OCI-LY7 (cell line): ENCODE data around the gene TAAR8. TPM values are rescaled to one million over a fixed set of nuclear protein-coding genes. Genes with fewer than 3 reads are reported as not detected.

Source experiments
- BruUV-seq: library from RNA; stranded (reverse); fragments of 400-500 nt; replicated peaks from 2 replicates; lab custom pipeline; 2021; lab: Mats Ljungman, UMichigan
- CTCF ChIA-PET: fragments of 300-600 bp; sonication (Branson Sonifier 250); formaldehyde crosslinking; loops from one replicate; lab custom pipeline; 2022; ENCODE audit warnings: antibody characterized with exemption; ENCODE audit not compliant: unreplicated experiment; lab: Charles Lee
- POLR2A ChIA-PET: fragments of 300-600 bp; sonication (Branson Sonifier 250); formaldehyde crosslinking; loops from one replicate; lab custom pipeline; 2022; ENCODE audit warnings: antibody characterized with exemption; lab: Charles Lee
- DNase-seq: peaks from one replicate; pipeline ENCODE4 v3.0.0-alpha.2; 2015; ENCODE audit warnings: low spot score
- H2AFZ ChIP-seq: fragments of 200-600 bp; sonication (generic), shearing (Covaris generic); 2 replicates; pipeline ENCODE4 v1.6.1; 2014; ENCODE audit warnings: mild to moderate bottlenecking, antibody characterized with exemption, low read length, moderate library complexity
- H3K27ac ChIP-seq: fragments of 200-600 bp; sonication (generic); 2 replicates; pipeline ENCODE4 v1.5.1; 2014; ENCODE audit warnings: mixed run types, low read depth, mild to moderate bottlenecking, moderate library complexity, low read length, inconsistent platforms; ENCODE audit not compliant: poor library complexity, severe bottlenecking
- H3K36me3 ChIP-seq: fragments of 200-600 bp; sonication (generic); 2 replicates; pipeline ENCODE4 v1.6.1; 2014; ENCODE audit warnings: mild to moderate bottlenecking, antibody characterized with exemption, low read length, moderate library complexity, mixed read lengths; ENCODE audit not compliant: insufficient read depth
- H3K4me1 ChIP-seq: fragments of 200-600 bp; sonication (generic); 2 replicates; pipeline ENCODE4 v1.5.1; 2014; ENCODE audit warnings: mild to moderate bottlenecking, low read length; ENCODE audit not compliant: insufficient read depth, poor library complexity, severe bottlenecking
- H3K4me2 ChIP-seq: fragments of 200-600 bp; sonication (generic); 2 replicates; pipeline ENCODE4 v1.6.1; 2014; ENCODE audit warnings: mild to moderate bottlenecking, low read length
- H3K4me3 ChIP-seq: fragments of 200-600 bp; sonication (generic); 2 replicates; pipeline ENCODE4 v1.5.1; 2014; ENCODE audit warnings: mild to moderate bottlenecking, low read depth, low read length; ENCODE audit not compliant: poor library complexity, severe bottlenecking
- H3K79me2 ChIP-seq: fragments of 200-600 bp; sonication (generic); 2 replicates; pipeline ENCODE4 v1.6.1; 2016; ENCODE audit warnings: low read depth, mild to moderate bottlenecking, low read length, moderate library complexity, mixed read lengths; ENCODE audit not compliant: insufficient read depth
- H3K9me2 ChIP-seq: fragments of 200-600 bp; sonication (generic); 2 replicates; pipeline ENCODE4 v1.6.1; 2016; ENCODE audit warnings: mild to moderate bottlenecking, low read length, mixed read lengths; ENCODE audit not compliant: insufficient read depth
- H3K9me3 ChIP-seq: fragments of 200-600 bp; sonication (generic); 2 replicates; pipeline ENCODE4 v1.6.1; 2014; ENCODE audit warnings: mild to moderate bottlenecking, mixed run types, low read length, mixed read lengths
- H4K20me1 ChIP-seq: fragments of 200-600 bp; sonication (generic); 2 replicates; pipeline ENCODE4 v1.6.1; 2014; ENCODE audit warnings: mild to moderate bottlenecking, antibody characterized with exemption, low read length, moderate library complexity, mixed read lengths; ENCODE audit not compliant: insufficient read depth
- CTCF ChIP-seq: fragments of 200-600 bp; sonication (generic); conservative IDR thresholded peaks from 2 replicates; pipeline ENCODE4 v1.5.1; 2014; ENCODE audit warnings: mild to moderate bottlenecking, antibody characterized with exemption, low read length, moderate library complexity, mixed read lengths
- EZH2phosphoT487 ChIP-seq: fragments of 200-600 bp; sonication (generic); IDR thresholded peaks from 2 replicates; pipeline ENCODE4 v1.6.1; 2018; ENCODE audit warnings: low read depth, borderline replicate concordance, mild to moderate bottlenecking, mixed run types, antibody characterized with exemption, low read length, moderate library complexity, mixed read lengths
- intact Hi-C: fragments of 100-400 bp; cut with micrococcal nuclease; formaldehyde crosslinking; loops from one replicate; pipeline ENCODE4 v1.10.0; 2022; ENCODE audit not compliant: unreplicated experiment
- total RNA-seq, 2 experiments: library from RNA; depleted of rRNA in 1 of 2; stranded (reverse); fragments of >200 nt in 1 of 2; shearing (Covaris generic) in 1 of 2; gene quantifications; 2 replicates each; pipeline ENCODE4 v1.2.3, GENCODE V29; 2014 to 2022

TAAR8 gene
- total RNA-seq, 2 experiments from 2014 or later: not detected

GRCh38 chr6:132524646-132525045 lies 27.8 kb upstream of the TAAR8 start:
- intact Hi-C loops: no loop called here
- no peak overlapping the region for H2AFZ ChIP-seq
- DNase-seq: no peak
- no peak overlapping the region for H3K4me2 ChIP-seq
- no peaks in the 10 kb centered on the region for H3K9me3 ChIP-seq
- TF ChIP-seq EZH2phosphoT487 (no peak), CTCF (no peak)
- ChIA-PET POLR2A (interaction anchor here (1.0 to 2.3 kb wide), 5 partner anchors 9 to 179 kb away, joined by 3 to 9 read pairs (median 3); partner anchors contain the start of gene STX7), CTCF (no interaction called here)
- no peaks in the 10 kb centered on the region for H3K79me2 ChIP-seq
- no peak overlapping the region for H3K4me3 ChIP-seq
- H3K27ac ChIP-seq: no peak overlapping the region
- no peaks in the 10 kb centered on the region for H3K9me2 ChIP-seq
- BruUV-seq: no TSS peak
- H3K4me1 ChIP-seq: peaks cover 1% of the 10 kb centered on the region
- no peaks in the 10 kb centered on the region for H3K36me3 ChIP-seq
- no peaks in the 10 kb centered on the region for H4K20me1 ChIP-seq

GRCh38 chr6:132525866-132526265 lies 26.6 kb upstream of the TAAR8 start:
- CTCF ChIA-PET: no interaction called here
- DNase-seq: no peak
- Histone ChIP-seq H4K20me1 (no peaks in the 10 kb centered on the region), H3K27ac (no peak overlapping the region), H3K4me2 (no peak overlapping the region), H3K9me2 (no peaks in the 10 kb centered on the region), H3K4me1 (peaks cover 7% of the 10 kb centered on the region), H3K36me3 (no peaks in the 10 kb centered on the region), H3K79me2 (no peaks in the 10 kb centered on the region), H3K9me3 (peaks cover 1% of the 10 kb centered on the region; the same call in 1 of the 2 replicates), H2AFZ (no peak overlapping the region), H3K4me3 (no peak overlapping the region)
- no TSS peak for BruUV-seq
- no peak for TF ChIP-seq EZH2phosphoT487
- intact Hi-C loops: no loop called here
- POLR2A ChIA-PET: interaction anchor here (1.4 to 1.6 kb wide), 2 partner anchors 11 to 17 kb away, joined by 3 to 4 read pairs; no protein-coding TSS in a partner anchor

- H2AFZ ChIP-seq: no peak overlapping the region
- CTCF ChIA-PET: no interaction called here
- H3K4me2 ChIP-seq: no peak overlapping the region
- no peak overlapping the region for H3K27ac ChIP-seq
- no TSS peak for BruUV-seq
- H3K79me2 ChIP-seq: no peaks in the 10 kb centered on the region
- no peak for DNase-seq
- intact Hi-C loops: no loop called here
- H3K4me3 ChIP-seq: no peak overlapping the region
- no peaks in the 10 kb centered on the region for H3K9me2 ChIP-seq
- POLR2A ChIA-PET: interaction anchor here (0.6 to 1.3 kb wide), 8 partner anchors 9 to 257 kb away, joined by 3 to 6 read pairs (median 3); partner anchors contain the start of genes STX7 and TAAR9
- H3K9me3 ChIP-seq: peaks cover 5% of the 10 kb centered on the region; the same call in 1 of the 2 replicates
- H3K4me1 ChIP-seq: peaks cover 7% of the 10 kb centered on the region
- no peaks in the 10 kb centered on the region for H4K20me1 ChIP-seq
- TF ChIP-seq CTCF (no peak), EZH2phosphoT487 (no peak)
- H3K36me3 ChIP-seq: no peaks in the 10 kb centered on the region
Measured at GRCh38 chr6:132526461-132526860, 26.0 kb upstream of the TAAR8 start.
